CD14-positive monocyte (primary cell): Measurements from ENCODE around the gene PSMD3. TPM values are rescaled to one million over a fixed set of nuclear protein-coding genes. Genes with fewer than 3 reads are reported as not detected.

Source experiments
- DNase-seq, 3 donors: peaks; one replicate each; pipeline ENCODE4 v3.0.0-alpha.2; 2011 to 2022
- H2AFZ ChIP-seq: 2 replicates; pipeline ENCODE4 v1.6.0; 2012; ENCODE audit warnings: mild to moderate bottlenecking, low read depth, low read length, inconsistent platforms; ENCODE audit not compliant: insufficient read depth, poor library complexity, severe bottlenecking
- H3K27ac ChIP-seq, 2 donors: 1 replicate in 1 of 2; 2 replicates in 1 of 2; pipeline ENCODE4 v1.5.1; 2012 to 2013; ENCODE audit warnings: low read length in 2 of 2, control low read depth in 1 of 2, inconsistent platforms in 1 of 2, low read depth in 1 of 2, mild to moderate bottlenecking in 1 of 2
- H3K27me3 ChIP-seq, 2 donors: one replicate each; pipeline versions ENCODE4 v1.6.0 to v1.6.1; 2011 to 2013; ENCODE audit warnings: low read length in 2 of 2; ENCODE audit not compliant: control insufficient read depth in 2 of 2, insufficient read depth in 2 of 2
- H3K36me3 ChIP-seq, 2 donors: replicated peaks in 1 of 2; 1 replicate in 1 of 2; 2 replicates in 1 of 2; pipeline versions ENCODE4 v1.5.1 to v1.6.1; 2012 to 2013; ENCODE audit warnings: low read length in 2 of 2, control low read depth in 1 of 2, inconsistent platforms in 1 of 2, mild to moderate bottlenecking in 1 of 2; ENCODE audit not compliant: insufficient read depth in 2 of 2, control insufficient read depth in 1 of 2
- H3K4me1 ChIP-seq, 2 donors: 1 replicate in 1 of 2; 2 replicates in 1 of 2; pipeline versions ENCODE4 v1.5.1 to v1.6.1; 2012 to 2013; ENCODE audit warnings: low read length in 2 of 2, control low read depth in 1 of 2, inconsistent platforms in 1 of 2, mild to moderate bottlenecking in 1 of 2, moderate library complexity in 1 of 2; ENCODE audit not compliant: insufficient read depth in 2 of 2, control insufficient read depth in 1 of 2
- H3K4me2 ChIP-seq: replicated peaks from 2 replicates; pipeline ENCODE3; 2012; ENCODE audit warnings: low read length, moderate library complexity, mild to moderate bottlenecking; ENCODE audit not compliant: poor library complexity, severe bottlenecking; ENCODE audit errors: extremely low read depth
- H3K4me3 ChIP-seq, 3 experiments: fragments of 200-600 bp in 1 of 3; sonication (generic) in 1 of 3; replicated peaks in 1 of 3; 1 replicate in 2 of 3; 2 replicates in 1 of 3; pipeline ENCODE4 v1.5.1; 2011 to 2013; ENCODE audit warnings: low read length in 3 of 3, mild to moderate bottlenecking in 3 of 3, control low read depth in 2 of 3, low read depth in 2 of 3, inconsistent platforms in 1 of 3, moderate library complexity in 1 of 3
- H3K79me2 ChIP-seq: 2 replicates; pipeline ENCODE4 v1.6.0; 2012; ENCODE audit warnings: mild to moderate bottlenecking, control low read depth, inconsistent platforms, low read length, moderate library complexity; ENCODE audit not compliant: insufficient read depth
- H3K9ac ChIP-seq: 2 replicates; pipeline ENCODE4 v1.6.0; 2017; ENCODE audit warnings: low read length, mild to moderate bottlenecking; ENCODE audit not compliant: insufficient read depth, poor library complexity, severe bottlenecking
- H3K9me3 ChIP-seq, 2 donors: replicated peaks in 1 of 2; 1 replicate in 1 of 2; 2 replicates in 1 of 2; pipeline versions ENCODE4 v1.5.1 to v1.6.1; 2012 to 2013; ENCODE audit warnings: low read length in 2 of 2, control low read depth in 1 of 2; ENCODE audit not compliant: control insufficient read depth in 1 of 2, insufficient read depth in 1 of 2
- H4K20me1 ChIP-seq: 2 replicates; pipeline ENCODE4 v1.6.0; 2012; ENCODE audit warnings: mild to moderate bottlenecking, low read length, control low read depth, moderate library complexity; ENCODE audit not compliant: insufficient read depth
- H3K27ac Mint-ChIP-seq, 7 donors: one replicate each; pipeline ENCODE4 v1.8.0; 2020; ENCODE audit warnings: mild to moderate bottlenecking in 7 of 7, mixed read lengths in 7 of 7, moderate library complexity in 6 of 7, inconsistent platforms in 2 of 7
- H3K27me3 Mint-ChIP-seq, 3 donors: one replicate each; pipeline ENCODE4 v1.8.0; 2021 to 2022; ENCODE audit warnings: low read depth in 3 of 3, mild to moderate bottlenecking in 3 of 3, mixed read lengths in 3 of 3, moderate library complexity in 3 of 3, inconsistent platforms in 1 of 3
- H3K36me3 Mint-ChIP-seq, 2 donors: one replicate each; pipeline ENCODE4 v1.8.0; 2020; ENCODE audit warnings: mixed read lengths in 2 of 2, inconsistent platforms in 1 of 2, mild to moderate bottlenecking in 1 of 2
- H3K4me1 Mint-ChIP-seq: one replicate; pipeline ENCODE4 v1.8.0; 2020; ENCODE audit warnings: mild to moderate bottlenecking, mixed read lengths
- H3K4me3 Mint-ChIP-seq, 2 donors: one replicate each; pipeline ENCODE4 v1.8.0; 2020; ENCODE audit warnings: mild to moderate bottlenecking in 2 of 2, mixed read lengths in 2 of 2, moderate library complexity in 1 of 2
- H3K9me3 Mint-ChIP-seq, 7 donors: one replicate each; pipeline ENCODE4 v1.8.0; 2020 to 2022; ENCODE audit warnings: mixed read lengths in 7 of 7, mild to moderate bottlenecking in 6 of 7, moderate library complexity in 6 of 7, inconsistent platforms in 2 of 7
- WGBS: methylation state at CpG from one replicate; pipeline ENCODE4 v1.1.5; 2013; ENCODE audit warnings: missing lambda C conversion rate; ENCODE audit not compliant: insufficient coverage; 5-methylcytosine and 5-hydroxymethylcytosine counted together
- intact Hi-C, 2 donors: fragments of 100-400 bp; cut with micrococcal nuclease; formaldehyde crosslinking; loops; one replicate each; pipeline versions ENCODE4 v1.15.0 to v1.15.1; 2023
- polyA plus RNA-seq, 3 donors: library from polyadenylated mRNA; depleted of rRNA in 1 of 3; unstranded in 2 of 3; stranded (reverse) in 1 of 3; fragments of 300-500 nt in 2 of 3; fragments of >200 nt in 1 of 3; fragmentation: Illumina TruSeq in 2 of 3; gene quantifications; 1 replicate in 2 of 3; 2 replicates in 1 of 3; pipeline ENCODE4 v1.2.3, GENCODE V29; 2012 to 2021
- TF ChIP-seq, protein P1 (sequence below): fragments of 200-600 bp; IDR thresholded peaks from one replicate; pipeline ENCODE4 v1.8.0; 2022; ENCODE audit warnings: antibody characterized with exemption, mild to moderate bottlenecking

The PSMD3 gene
- polyA plus RNA-seq, 3 donors, result 48.4 to 63.2 (median 48.8) TPM

DNA sequence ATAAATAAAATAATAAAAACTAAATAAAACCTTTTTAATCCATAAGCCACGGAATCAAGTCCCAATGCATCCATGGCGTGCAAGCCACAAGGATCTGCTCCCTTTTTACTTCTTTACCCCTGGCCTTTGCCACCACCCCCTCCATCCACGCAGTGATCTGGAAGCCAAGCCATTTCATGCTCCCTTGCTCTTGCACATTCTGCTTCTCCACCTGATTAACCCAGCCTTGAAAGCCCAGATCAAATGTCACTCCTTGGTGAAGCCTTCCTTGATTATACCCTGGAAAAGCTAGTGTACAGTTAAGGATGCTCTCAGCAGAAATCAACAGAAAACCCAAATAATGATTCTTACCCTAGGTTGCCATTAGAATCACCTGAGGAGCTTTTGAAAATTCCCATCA lies 43.2 kb upstream of the PSMD3 start:
- no peak overlapping the region for H3K4me3 Mint-ChIP-seq
- H3K4me1 Mint-ChIP-seq, result peaks cover 2% of the 10 kb centered on the region
- TF ChIP-seq, protein P1, sequence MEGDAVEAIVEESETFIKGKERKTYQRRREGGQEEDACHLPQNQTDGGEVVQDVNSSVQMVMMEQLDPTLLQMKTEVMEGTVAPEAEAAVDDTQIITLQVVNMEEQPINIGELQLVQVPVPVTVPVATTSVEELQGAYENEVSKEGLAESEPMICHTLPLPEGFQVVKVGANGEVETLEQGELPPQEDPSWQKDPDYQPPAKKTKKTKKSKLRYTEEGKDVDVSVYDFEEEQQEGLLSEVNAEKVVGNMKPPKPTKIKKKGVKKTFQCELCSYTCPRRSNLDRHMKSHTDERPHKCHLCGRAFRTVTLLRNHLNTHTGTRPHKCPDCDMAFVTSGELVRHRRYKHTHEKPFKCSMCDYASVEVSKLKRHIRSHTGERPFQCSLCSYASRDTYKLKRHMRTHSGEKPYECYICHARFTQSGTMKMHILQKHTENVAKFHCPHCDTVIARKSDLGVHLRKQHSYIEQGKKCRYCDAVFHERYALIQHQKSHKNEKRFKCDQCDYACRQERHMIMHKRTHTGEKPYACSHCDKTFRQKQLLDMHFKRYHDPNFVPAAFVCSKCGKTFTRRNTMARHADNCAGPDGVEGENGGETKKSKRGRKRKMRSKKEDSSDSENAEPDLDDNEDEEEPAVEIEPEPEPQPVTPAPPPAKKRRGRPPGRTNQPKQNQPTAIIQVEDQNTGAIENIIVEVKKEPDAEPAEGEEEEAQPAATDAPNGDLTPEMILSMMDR, result no peak
- H4K20me1 ChIP-seq, result no peaks in the 10 kb centered on the region
- no peaks in the 10 kb centered on the region for H3K36me3 ChIP-seq
- H2AFZ ChIP-seq, result no peak overlapping the region
- no peak for DNase-seq
- no peak overlapping the region for H3K27ac ChIP-seq
- H3K27me3 ChIP-seq, result no peaks in the 10 kb centered on the region
- no peaks in the 10 kb centered on the region for H3K9me3 Mint-ChIP-seq
- no peaks in the 10 kb centered on the region for H3K36me3 Mint-ChIP-seq
- intact Hi-C loops, result no loop called here
- WGBS, result 90% methylated on average over 2 of the region's 3 CpGs
- H3K4me3 ChIP-seq, result no peak overlapping the region
- H3K9ac ChIP-seq, result no peak overlapping the region
- no peaks in the 10 kb centered on the region for H3K4me1 ChIP-seq
- no peak overlapping the region for H3K27ac Mint-ChIP-seq
- H3K27me3 Mint-ChIP-seq, result peaks cover 2 to 4% (median 2%) of the 10 kb centered on the region in 3 donors
- H3K4me2 ChIP-seq, result no peak overlapping the region
- H3K79me2 ChIP-seq, result no peaks in the 10 kb centered on the region
- H3K9me3 ChIP-seq, result no peaks in the 10 kb centered on the region

DNA sequence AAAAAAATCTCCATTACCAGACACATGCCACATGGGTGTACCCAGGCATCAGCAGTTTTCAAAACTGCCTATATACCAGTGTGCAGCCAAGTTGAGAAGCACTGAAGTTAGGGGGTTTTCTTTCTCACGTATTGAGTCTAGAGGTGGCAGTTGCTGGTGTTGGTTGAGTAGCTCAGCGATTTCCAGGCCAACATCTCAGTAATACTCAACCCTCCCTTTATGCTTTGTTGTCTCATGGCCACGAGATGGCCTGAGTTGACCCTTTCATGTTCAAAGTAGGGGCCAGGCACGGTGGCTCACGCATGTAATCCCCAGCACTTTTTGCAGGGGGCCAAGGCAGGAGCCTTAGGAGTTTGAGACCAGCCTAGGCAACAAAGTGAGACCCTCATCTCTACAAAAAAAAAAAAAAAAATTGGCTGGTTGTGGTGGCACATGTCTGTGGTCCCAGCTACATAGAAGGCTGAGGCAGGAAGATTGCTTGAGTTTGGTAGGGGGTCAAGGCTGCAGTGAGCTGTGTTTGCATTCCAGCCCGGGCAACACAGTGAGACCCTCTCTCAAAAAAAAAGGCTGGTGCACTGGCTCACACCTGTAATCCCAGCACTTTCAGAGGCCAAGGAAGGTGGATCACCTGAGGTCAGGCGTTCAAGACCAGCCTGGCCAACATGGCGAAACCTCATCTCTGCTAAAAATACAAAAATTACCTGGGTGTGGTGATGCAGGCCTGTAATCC lies 42.3 kb upstream of the PSMD3 start:
- H3K36me3 ChIP-seq, result no peaks in the 10 kb centered on the region
- H3K27ac Mint-ChIP-seq, result no peak overlapping the region
- 86% methylated on average over 1 of the region's 8 CpGs for WGBS
- H3K9me3 ChIP-seq, result no peaks in the 10 kb centered on the region
- no peak overlapping the region for H3K4me3 Mint-ChIP-seq
- H3K27me3 ChIP-seq, result no peaks in the 10 kb centered on the region
- no peaks in the 10 kb centered on the region for H3K79me2 ChIP-seq
- H3K9ac ChIP-seq, result no peak overlapping the region
- no peak overlapping the region for H2AFZ ChIP-seq
- H4K20me1 ChIP-seq, result no peaks in the 10 kb centered on the region
- peaks cover 2% of the 10 kb centered on the region for H3K4me1 Mint-ChIP-seq
- intact Hi-C loops, result no loop called here
- H3K27ac ChIP-seq, result no peak overlapping the region
- no peak overlapping the region for H3K4me3 ChIP-seq
- no peak overlapping the region for H3K4me2 ChIP-seq
- TF ChIP-seq, protein P1, result no peak
- no peaks in the 10 kb centered on the region for H3K9me3 Mint-ChIP-seq
- no peaks in the 10 kb centered on the region for H3K36me3 Mint-ChIP-seq
- no peaks in the 10 kb centered on the region for H3K4me1 ChIP-seq
- no peak for DNase-seq
- peaks cover 2 to 4% (median 2%) of the 10 kb centered on the region in 3 donors for H3K27me3 Mint-ChIP-seq
